ENCODE measurements around the gene CAMTA1.

DNA sequence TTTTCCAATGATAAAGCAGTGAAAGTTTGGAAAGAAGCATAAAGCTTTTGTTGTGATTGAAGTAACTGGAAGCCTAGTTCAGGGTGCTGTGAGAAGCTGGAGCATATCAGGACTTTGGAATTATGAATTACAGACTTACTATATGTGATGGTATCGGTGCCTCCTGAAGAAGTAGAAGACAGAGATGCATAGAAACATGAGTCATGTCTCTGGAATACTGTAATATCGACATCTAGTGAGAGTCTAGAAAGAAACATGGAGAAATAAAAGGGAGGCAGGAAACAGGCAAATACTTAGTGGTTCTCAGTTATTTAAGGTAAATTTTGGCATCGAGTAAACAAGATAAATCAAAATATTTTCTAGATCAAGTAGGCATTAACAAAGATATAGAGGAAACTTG is 103.0 kb downstream of the CAMTA1 start:
- no peak for TF ChIP-seq EZH2 (IDR thresholded peaks at IDR 0.05; ENCODE audit: borderline replicate concordance, low read depth, low read length, poor library complexity, severe bottlenecking)
- TF ChIP-seq, protein P1, sequence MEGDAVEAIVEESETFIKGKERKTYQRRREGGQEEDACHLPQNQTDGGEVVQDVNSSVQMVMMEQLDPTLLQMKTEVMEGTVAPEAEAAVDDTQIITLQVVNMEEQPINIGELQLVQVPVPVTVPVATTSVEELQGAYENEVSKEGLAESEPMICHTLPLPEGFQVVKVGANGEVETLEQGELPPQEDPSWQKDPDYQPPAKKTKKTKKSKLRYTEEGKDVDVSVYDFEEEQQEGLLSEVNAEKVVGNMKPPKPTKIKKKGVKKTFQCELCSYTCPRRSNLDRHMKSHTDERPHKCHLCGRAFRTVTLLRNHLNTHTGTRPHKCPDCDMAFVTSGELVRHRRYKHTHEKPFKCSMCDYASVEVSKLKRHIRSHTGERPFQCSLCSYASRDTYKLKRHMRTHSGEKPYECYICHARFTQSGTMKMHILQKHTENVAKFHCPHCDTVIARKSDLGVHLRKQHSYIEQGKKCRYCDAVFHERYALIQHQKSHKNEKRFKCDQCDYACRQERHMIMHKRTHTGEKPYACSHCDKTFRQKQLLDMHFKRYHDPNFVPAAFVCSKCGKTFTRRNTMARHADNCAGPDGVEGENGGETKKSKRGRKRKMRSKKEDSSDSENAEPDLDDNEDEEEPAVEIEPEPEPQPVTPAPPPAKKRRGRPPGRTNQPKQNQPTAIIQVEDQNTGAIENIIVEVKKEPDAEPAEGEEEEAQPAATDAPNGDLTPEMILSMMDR (conservative IDR thresholded peaks at IDR 0.05; ENCODE audit: low read depth, low read length), result no peak

Measured in A673 (cell line).